Putamen (tissue), 1 donor: Measurements from ENCODE around the gene RPS16.

Experiments used
- DNase-seq: peaks from one replicate; pipeline ENCODE4 v3.0.0-alpha.2; 2016; ENCODE audit warnings: low spot score

RPS16 gene

GRCh38 chr19:39388657-39389056 is 47.1 kb downstream of the RPS16 start:
- no peak for DNase-seq

- DNase-seq: no peak
These were observed 49.2 kb downstream of the RPS16 start for GRCh38 chr19:39386557-39386956.

GRCh38 chr19:39385629-39386411 is 49.9 kb downstream of the RPS16 start:
- no peak for DNase-seq

GRCh38 chr19:39384839-39385568 is 50.7 kb downstream of the RPS16 start:
- DNase-seq: no peak
